ENCODE data around the gene MINAR2. TPM values are rescaled to one million over a fixed set of nuclear protein-coding genes. Genes with fewer than 3 reads are reported as not detected.

Gene MINAR2
- total and polyA plus RNA-seq, 12 donors: 0.03 to 0.39 TPM; not detected in 10

GRCh38 chr5:129748913-129749880 is 1.3 kb downstream of the MINAR2 start:
- TF ChIP-seq, protein P1, sequence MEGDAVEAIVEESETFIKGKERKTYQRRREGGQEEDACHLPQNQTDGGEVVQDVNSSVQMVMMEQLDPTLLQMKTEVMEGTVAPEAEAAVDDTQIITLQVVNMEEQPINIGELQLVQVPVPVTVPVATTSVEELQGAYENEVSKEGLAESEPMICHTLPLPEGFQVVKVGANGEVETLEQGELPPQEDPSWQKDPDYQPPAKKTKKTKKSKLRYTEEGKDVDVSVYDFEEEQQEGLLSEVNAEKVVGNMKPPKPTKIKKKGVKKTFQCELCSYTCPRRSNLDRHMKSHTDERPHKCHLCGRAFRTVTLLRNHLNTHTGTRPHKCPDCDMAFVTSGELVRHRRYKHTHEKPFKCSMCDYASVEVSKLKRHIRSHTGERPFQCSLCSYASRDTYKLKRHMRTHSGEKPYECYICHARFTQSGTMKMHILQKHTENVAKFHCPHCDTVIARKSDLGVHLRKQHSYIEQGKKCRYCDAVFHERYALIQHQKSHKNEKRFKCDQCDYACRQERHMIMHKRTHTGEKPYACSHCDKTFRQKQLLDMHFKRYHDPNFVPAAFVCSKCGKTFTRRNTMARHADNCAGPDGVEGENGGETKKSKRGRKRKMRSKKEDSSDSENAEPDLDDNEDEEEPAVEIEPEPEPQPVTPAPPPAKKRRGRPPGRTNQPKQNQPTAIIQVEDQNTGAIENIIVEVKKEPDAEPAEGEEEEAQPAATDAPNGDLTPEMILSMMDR (IDR thresholded peaks at IDR 0.05): no peak
- TF ChIP-seq POLR2A (IDR thresholded peaks at IDR 0.05): no peak

GRCh38 chr5:129760636-129761325 is 12.9 kb downstream of the MINAR2 start:
- WGBS, 4 donors: 86 to 93% (median 90%) methylated on average over 1 of the region's 1 CpG
- Histone ChIP-seq H3K4me3 (no peak overlapping the region), H3K4me1 (replicated peaks in 1 of 2) (no peaks in the 10 kb centered on the region), H3K27ac (no peak overlapping the region), H3K36me3 (replicated peaks in 1 of 2) (no peaks in the 10 kb centered on the region), H3K9me3 (replicated peaks in 1 of 3) (no peaks in the 10 kb centered on the region), H3K27me3 (peaks cover 8% of the 10 kb centered on the region)
- no peak for DNase-seq
- intact Hi-C loops (cut with DNase I): loop anchor here in 1 of 2 donors (10.0 kb wide), 1 partner anchor 586 kb away; no protein-coding TSS in a partner anchor
- TF ChIP-seq, protein P1 (IDR thresholded peaks at IDR 0.05): no peak
- no peak for TF ChIP-seq POLR2A (IDR thresholded peaks at IDR 0.05)

More at GRCh38 chr5:129748913-129749880, 1.3 kb downstream of the MINAR2 start:
- H3K36me3 ChIP-seq (replicated peaks in 1 of 2): no peaks in the 10 kb centered on the region
- no peak overlapping the region for H3K27ac ChIP-seq
- no peaks in the 10 kb centered on the region for H3K9me3 ChIP-seq (replicated peaks in 1 of 3)
- H3K4me1 ChIP-seq (replicated peaks in 1 of 2): no peaks in the 10 kb centered on the region
- no peaks in the 10 kb centered on the region for H3K27me3 ChIP-seq
- DNase-seq: no peak
- H3K4me3 ChIP-seq: no peak overlapping the region
- 83 to 100% (median 91%) methylated on average over 1 of the region's 1 CpG for WGBS, 4 donors
- intact Hi-C loops (cut with DNase I): no loop called here

DNA sequence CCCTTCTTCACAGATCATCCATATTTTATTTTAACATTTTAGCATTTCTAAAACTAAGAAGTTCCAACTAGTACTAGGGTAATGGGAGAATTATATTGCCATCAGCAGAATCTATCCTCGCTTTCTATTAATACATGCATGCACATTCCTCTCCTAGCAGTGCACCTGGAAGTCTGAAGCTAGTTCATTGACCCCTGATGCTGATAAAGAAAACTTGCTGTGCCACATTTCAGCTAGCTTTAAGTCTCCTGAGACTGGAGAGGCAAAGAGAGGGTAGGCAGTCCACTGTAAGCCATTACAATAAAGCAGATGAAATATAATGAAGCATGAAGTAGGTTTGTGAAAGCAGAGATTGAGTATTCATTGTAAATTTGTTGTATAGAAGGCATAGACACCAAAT is 15.8 kb downstream of the MINAR2 start:
- H3K4me3 ChIP-seq: no peak overlapping the region
- H3K9me3 ChIP-seq (replicated peaks in 1 of 3): no peaks in the 10 kb centered on the region
- DNase-seq: no peak
- no peaks in the 10 kb centered on the region for H3K4me1 ChIP-seq (replicated peaks in 1 of 2)
- no peak for TF ChIP-seq POLR2A (IDR thresholded peaks at IDR 0.05)
- TF ChIP-seq, protein P1 (IDR thresholded peaks at IDR 0.05): no peak
- H3K36me3 ChIP-seq (replicated peaks in 1 of 2): no peaks in the 10 kb centered on the region
- no peaks in the 10 kb centered on the region for H3K27me3 ChIP-seq
- 92 to 96% (median 94%) methylated on average over 1 of the region's 1 CpG for WGBS, 4 donors
- intact Hi-C loops (cut with DNase I): loop anchor here in 1 of 2 donors (10.0 kb wide), 1 partner anchor 589 kb away; no protein-coding TSS in a partner anchor
- no peak overlapping the region for H3K27ac ChIP-seq

- no peak for TF ChIP-seq POLR2A (IDR thresholded peaks at IDR 0.05)
- DNase-seq: no peak
- Histone ChIP-seq H3K4me3 (no peak overlapping the region), H3K36me3 (replicated peaks in 1 of 2) (no peaks in the 10 kb centered on the region), H3K27me3 (no peaks in the 10 kb centered on the region), H3K4me1 (replicated peaks in 1 of 2) (no peaks in the 10 kb centered on the region), H3K27ac (no peak overlapping the region), H3K9me3 (replicated peaks in 1 of 3) (no peaks in the 10 kb centered on the region)
- intact Hi-C loops (cut with DNase I): loop anchor here in 1 of 2 donors (5.0 to 10.0 kb wide), 3 partner anchors 104 to 859 kb away; no protein-coding TSS in a partner anchor
- 66 to 88% (median 76%) methylated on average over 2 of the region's 2 CpGs for WGBS, 4 donors
These were observed 18.9 kb downstream of the MINAR2 start for GRCh38 chr5:129766798-129767197.

All from adrenal gland (tissue), 12 donors.